ENCODE results near the gene HGD. TPM values are rescaled to one million over a fixed set of nuclear protein-coding genes. Genes with fewer than 3 reads are reported as not detected.

HGD gene
- total RNA-seq, 1 experiment from 2014 or later, result 0.33 TPM

DNA sequence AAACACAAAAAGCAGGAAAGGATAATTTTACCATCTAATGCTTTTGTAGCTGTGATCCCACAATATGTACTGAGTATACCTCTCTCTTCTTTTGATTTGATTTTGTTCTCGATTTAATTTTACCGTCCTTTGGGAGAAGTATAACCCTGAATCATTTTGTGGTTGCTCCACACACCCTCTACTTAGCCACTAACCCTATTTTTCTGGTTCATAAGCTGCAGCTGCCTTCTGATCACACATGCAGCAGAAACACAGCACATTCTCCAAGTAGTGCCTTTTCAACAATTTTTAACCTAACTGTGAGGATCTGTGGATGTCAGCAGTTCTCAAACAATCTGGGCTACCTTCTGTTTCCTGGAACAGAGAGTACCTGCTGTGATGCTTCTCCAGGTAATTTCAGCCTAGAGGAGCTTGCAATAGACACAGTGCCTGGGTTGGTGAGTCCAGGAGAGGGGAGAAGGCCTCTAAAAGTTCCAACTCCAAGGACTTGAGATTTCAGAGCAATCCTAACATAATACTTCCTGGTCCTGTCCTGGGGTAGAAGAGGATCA, 40.3 kb downstream of the HGD start:
- H2AFZ ChIP-seq (ENCODE audit: low read length), result no peak overlapping the region
- H4K5ac ChIP-seq (ENCODE audit: insufficient read length, low read depth, low read length), result no peak overlapping the region
- H3K18ac ChIP-seq (ENCODE audit: insufficient read length, low read depth, low read length), result no peak overlapping the region
- Mint-ChIP-seq H3K27ac (peak overlapping the region in 1 of 3 experiments; percentile 6; a peak in 1 of 7 replicates), H3K36me3 (ENCODE audit: insufficient read depth in 1 of 3, low read depth in 3 of 3) (peaks cover 3 to 10% (median 5%) of the 10 kb centered on the region in 3 experiments; a peak in 4 of 7 replicates), H3K9me3 (peaks cover 4 to 8% of the 10 kb centered on the region in 2 experiments; a peak in 4 of 5 replicates), H3K4me1 (peaks cover 17% of the 10 kb centered on the region in 2 experiments), H3K27me3 (ENCODE audit: low read depth) (no peaks in the 10 kb centered on the region), H3K4me3 (no peak overlapping the region)
- no peaks in the 10 kb centered on the region for H3K27me3 ChIP-seq (ENCODE audit: insufficient read depth, low read length)
- no peak overlapping the region for H3K9ac ChIP-seq (ENCODE audit: extremely low read depth, insufficient read length, low read length)
- no peaks in the 10 kb centered on the region for H3K79me2 ChIP-seq (ENCODE audit: insufficient read depth, low read length)
- H3K4me1 ChIP-seq (ENCODE audit: insufficient read depth, low read length), result no peaks in the 10 kb centered on the region
- H4K20me1 ChIP-seq (ENCODE audit: control insufficient read depth, insufficient read depth, insufficient read length), result no peaks in the 10 kb centered on the region
- no peak overlapping the region for H3K4ac ChIP-seq (ENCODE audit: low read depth, low read length)
- no peak overlapping the region for H2BK5ac ChIP-seq (ENCODE audit: insufficient read length, low read length)
- no peaks in the 10 kb centered on the region for H3K9me3 ChIP-seq (ENCODE audit: control insufficient read depth, low read depth, low read length)
- H4K8ac ChIP-seq (replicated peaks; ENCODE audit: insufficient read length, low read depth, low read length), result no peak overlapping the region
- H3K27ac ChIP-seq (ENCODE audit: insufficient read length, low read depth, low read length), result no peak overlapping the region
- H3K79me1 ChIP-seq (ENCODE audit: insufficient read depth, low read depth, low read length, poor library complexity, severe bottlenecking), result no peaks in the 10 kb centered on the region
- DNase-seq, result no peak
- H3K56ac ChIP-seq (ENCODE audit: insufficient read length, low read depth, low read length), result no peak overlapping the region
- no peak overlapping the region for H2AK5ac ChIP-seq (ENCODE audit: insufficient read length, low read length)
- no peak overlapping the region for H3K23ac ChIP-seq (ENCODE audit: insufficient read length, low read depth, low read length)
- WGBS (ENCODE audit: extremely low coverage, insufficient read length, low lambda C conversion rate), result no CpG with 5 or more reads among the region's 2 CpGs
- TF ChIP-seq, protein P1, sequence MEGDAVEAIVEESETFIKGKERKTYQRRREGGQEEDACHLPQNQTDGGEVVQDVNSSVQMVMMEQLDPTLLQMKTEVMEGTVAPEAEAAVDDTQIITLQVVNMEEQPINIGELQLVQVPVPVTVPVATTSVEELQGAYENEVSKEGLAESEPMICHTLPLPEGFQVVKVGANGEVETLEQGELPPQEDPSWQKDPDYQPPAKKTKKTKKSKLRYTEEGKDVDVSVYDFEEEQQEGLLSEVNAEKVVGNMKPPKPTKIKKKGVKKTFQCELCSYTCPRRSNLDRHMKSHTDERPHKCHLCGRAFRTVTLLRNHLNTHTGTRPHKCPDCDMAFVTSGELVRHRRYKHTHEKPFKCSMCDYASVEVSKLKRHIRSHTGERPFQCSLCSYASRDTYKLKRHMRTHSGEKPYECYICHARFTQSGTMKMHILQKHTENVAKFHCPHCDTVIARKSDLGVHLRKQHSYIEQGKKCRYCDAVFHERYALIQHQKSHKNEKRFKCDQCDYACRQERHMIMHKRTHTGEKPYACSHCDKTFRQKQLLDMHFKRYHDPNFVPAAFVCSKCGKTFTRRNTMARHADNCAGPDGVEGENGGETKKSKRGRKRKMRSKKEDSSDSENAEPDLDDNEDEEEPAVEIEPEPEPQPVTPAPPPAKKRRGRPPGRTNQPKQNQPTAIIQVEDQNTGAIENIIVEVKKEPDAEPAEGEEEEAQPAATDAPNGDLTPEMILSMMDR (conservative IDR thresholded peaks at IDR 0.05), result no peak
- no peak overlapping the region for H2BK15ac ChIP-seq (ENCODE audit: low read depth, low read length)
- H2BK20ac ChIP-seq (ENCODE audit: low read depth, low read length, poor library complexity, severe bottlenecking), result no peak overlapping the region
- H2BK12ac ChIP-seq (ENCODE audit: insufficient read length, low read depth, low read length), result no peak overlapping the region
- H3K4me2 ChIP-seq (ENCODE audit: insufficient read depth, insufficient read length, low read length), result no peak overlapping the region
- no peaks in the 10 kb centered on the region for H3K23me2 ChIP-seq (ENCODE audit: insufficient read length, low read depth, low read length, poor library complexity, severe bottlenecking)
- H4K91ac ChIP-seq (ENCODE audit: insufficient read length, low read depth, low read length), result no peak overlapping the region
- H3T11ph ChIP-seq (ENCODE audit: low read length), result no peak overlapping the region
- H3K14ac ChIP-seq (ENCODE audit: insufficient read depth, low read length), result no peak overlapping the region
- H2BK120ac ChIP-seq (ENCODE audit: low read depth, low read length, poor library complexity, severe bottlenecking), result no peak overlapping the region
